Measurements from ENCODE around the gene SLF1. TPM values are rescaled to one million over a fixed set of nuclear protein-coding genes. Genes with fewer than 3 reads are reported as not detected.
A peak's percentile ranks its signal among the peaks of the same experiment; 100 is the strongest.

SLF1 gene
- total and polyA plus RNA-seq, 9 of the 15 experiments (the other 6 are each of a cell fraction or from before 2014, with no cell fraction given): 9.8 to 31.1 (median 16.3) TPM

DNA sequence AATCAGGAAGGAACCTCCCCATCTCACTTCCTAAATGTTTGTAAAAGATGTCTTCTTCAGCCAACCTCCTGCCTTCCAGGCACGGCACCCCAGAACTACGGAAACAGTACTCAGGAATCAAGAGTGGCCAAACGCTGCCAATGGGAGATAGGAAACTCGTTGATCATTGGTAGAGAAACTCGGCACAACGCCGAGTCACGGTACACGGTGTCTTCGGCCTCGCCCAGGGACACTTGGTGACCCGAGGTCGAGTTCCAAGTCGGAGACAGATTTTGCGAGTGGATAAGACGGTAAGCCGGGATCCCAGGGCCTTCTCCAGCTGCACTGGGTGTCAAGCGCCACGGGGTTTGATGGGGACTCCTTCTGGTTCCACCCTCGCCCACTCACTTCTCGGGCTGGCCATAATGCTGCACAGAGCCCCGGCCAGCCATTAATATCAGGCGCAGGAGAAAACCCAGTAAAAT, 408 bp upstream of the SLF1 start (continued):
- TF ChIP-seq, protein P1, sequence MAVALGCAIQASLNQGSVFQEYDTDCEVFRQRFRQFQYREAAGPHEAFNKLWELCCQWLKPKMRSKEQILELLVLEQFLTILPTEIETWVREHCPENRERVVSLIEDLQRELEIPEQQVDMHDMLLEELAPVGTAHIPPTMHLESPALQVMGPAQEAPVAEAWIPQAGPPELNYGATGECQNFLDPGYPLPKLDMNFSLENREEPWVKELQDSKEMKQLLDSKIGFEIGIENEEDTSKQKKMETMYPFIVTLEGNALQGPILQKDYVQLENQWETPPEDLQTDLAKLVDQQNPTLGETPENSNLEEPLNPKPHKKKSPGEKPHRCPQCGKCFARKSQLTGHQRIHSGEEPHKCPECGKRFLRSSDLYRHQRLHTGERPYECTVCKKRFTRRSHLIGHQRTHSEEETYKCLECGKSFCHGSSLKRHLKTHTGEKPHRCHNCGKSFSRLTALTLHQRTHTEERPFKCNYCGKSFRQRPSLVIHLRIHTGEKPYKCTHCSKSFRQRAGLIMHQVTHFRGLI (CRISPR knock-in tag; IDR thresholded peaks at IDR 0.05): no peak
- TF ChIP-seq ARID4B (CRISPR knock-in tag; IDR thresholded peaks at IDR 0.05) (no peak), CEBPG (CRISPR knock-in tag; IDR thresholded peaks at IDR 0.05) (no peak), CEBPG (tag; conservative IDR thresholded peaks at IDR 0.05 in 1 of 2, IDR thresholded peaks at IDR 0.05 in 1 of 2) (no peak), RBBP5 (IDR thresholded peaks at IDR 0.05; ENCODE audit: borderline replicate concordance, insufficient read depth, low read length, poor library complexity, severe bottlenecking) (no peak), KLF6 (CRISPR knock-in tag; IDR thresholded peaks at IDR 0.05; ENCODE audit: borderline replicate concordance) (no peak), ZKSCAN3 (CRISPR knock-in tag; IDR thresholded peaks at IDR 0.05) (no peak), ZBTB34 (CRISPR knock-in tag; IDR thresholded peaks at IDR 0.05) (no peak), ZNF79 (CRISPR knock-in tag; IDR thresholded peaks at IDR 0.05; ENCODE audit: low read depth) (no peak), ZNF3 (CRISPR knock-in tag; IDR thresholded peaks at IDR 0.05) (no peak), ARHGAP35 (IDR thresholded peaks at IDR 0.05; ENCODE audit: partially characterized antibody) (no peak), ZNF263 (CRISPR knock-in tag; IDR thresholded peaks at IDR 0.05; ENCODE audit: borderline replicate concordance) (no peak; the same call in 1 of the 2 replicates), SIRT6 (IDR thresholded peaks at IDR 0.05; ENCODE audit: low read depth, low read length) (no peak), DPF2 (IDR thresholded peaks at IDR 0.05) (0 out of 2 replicates have a peak, but pooled peaks have one; percentile 28), HMG20B (CRISPR knock-in tag; IDR thresholded peaks at IDR 0.05) (no peak), NFIC (IDR thresholded peaks at IDR 0.05) (0 out of 2 replicates have a peak, but pooled peaks have one; percentile 4)
- TF ChIP-seq, protein P2, sequence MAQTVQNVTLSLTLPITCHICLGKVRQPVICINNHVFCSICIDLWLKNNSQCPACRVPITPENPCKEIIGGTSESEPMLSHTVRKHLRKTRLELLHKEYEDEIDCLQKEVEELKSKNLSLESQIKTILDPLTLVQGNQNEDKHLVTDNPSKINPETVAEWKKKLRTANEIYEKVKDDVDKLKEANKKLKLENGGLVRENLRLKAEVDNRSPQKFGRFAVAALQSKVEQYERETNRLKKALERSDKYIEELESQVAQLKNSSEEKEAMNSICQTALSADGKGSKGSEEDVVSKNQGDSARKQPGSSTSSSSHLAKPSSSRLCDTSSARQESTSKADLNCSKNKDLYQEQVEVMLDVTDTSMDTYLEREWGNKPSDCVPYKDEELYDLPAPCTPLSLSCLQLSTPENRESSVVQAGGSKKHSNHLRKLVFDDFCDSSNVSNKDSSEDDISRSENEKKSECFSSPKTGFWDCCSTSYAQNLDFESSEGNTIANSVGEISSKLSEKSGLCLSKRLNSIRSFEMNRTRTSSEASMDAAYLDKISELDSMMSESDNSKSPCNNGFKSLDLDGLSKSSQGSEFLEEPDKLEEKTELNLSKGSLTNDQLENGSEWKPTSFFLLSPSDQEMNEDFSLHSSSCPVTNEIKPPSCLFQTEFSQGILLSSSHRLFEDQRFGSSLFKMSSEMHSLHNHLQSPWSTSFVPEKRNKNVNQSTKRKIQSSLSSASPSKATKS (CRISPR knock-in tag; IDR thresholded peaks at IDR 0.05): no peak
- TF ChIP-seq, protein P3, sequence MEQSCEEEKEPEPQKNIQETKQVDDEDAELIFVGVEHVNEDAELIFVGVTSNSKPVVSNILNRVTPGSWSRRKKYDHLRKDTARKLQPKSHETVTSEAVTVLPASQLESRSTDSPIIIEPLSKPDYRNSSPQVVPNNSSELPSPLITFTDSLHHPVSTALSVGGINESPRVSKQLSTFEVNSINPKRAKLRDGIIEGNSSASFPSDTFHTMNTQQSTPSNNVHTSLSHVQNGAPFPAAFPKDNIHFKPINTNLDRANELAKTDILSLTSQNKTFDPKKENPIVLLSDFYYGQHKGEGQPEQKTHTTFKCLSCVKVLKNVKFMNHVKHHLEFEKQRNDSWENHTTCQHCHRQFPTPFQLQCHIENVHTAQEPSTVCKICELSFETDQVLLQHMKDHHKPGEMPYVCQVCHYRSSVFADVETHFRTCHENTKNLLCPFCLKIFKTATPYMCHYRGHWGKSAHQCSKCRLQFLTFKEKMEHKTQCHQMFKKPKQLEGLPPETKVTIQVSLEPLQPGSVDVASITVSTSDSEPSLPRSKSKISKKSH (CRISPR knock-in tag; IDR thresholded peaks at IDR 0.05): no peak

All from K562 (cell line).